Umbilical cord (tissue), 1 donor: ENCODE data around the gene SOX13. TPM values are rescaled to one million over a fixed set of nuclear protein-coding genes. Genes with fewer than 3 reads are reported as not detected.

Source experiments
- total RNA-seq: library from RNA; depleted of rRNA; stranded (reverse); fragments of >200 nt; gene quantifications from one replicate; pipeline ENCODE4 v1.2.3, GENCODE V29; 2014; ENCODE audit warnings: low replicate concordance; ENCODE audit not compliant: insufficient read depth

The SOX13 gene
- total RNA-seq, 1 donor from 2014 or later: 7.9 TPM

Other genes with a start within 250 kb of the SOX13 start
- gene SNRPE, start 211.5 kb upstream of the SOX13 start, total RNA-seq: 51.5 TPM
- gene ETNK2, start 78.9 kb downstream of the SOX13 start, total RNA-seq: 7.2 TPM
- gene REN, start 93.2 kb downstream of the SOX13 start, total RNA-seq: not detected
- gene KISS1, start 123.4 kb downstream of the SOX13 start, total RNA-seq: not detected
- gene GOLT1A, start 140.9 kb downstream of the SOX13 start, total RNA-seq: not detected